GM13976 (cell line): ENCODE results near the gene SSR2.

Experiments used
- DNase-seq: peaks from one replicate; pipeline ENCODE4 v3.0.0; 2012; ENCODE audit warnings: low spot score
- in situ Hi-C: fragments of 300-500 bp; cut with MboI; formaldehyde crosslinking; loops from one replicate; pipeline ENCODE4 v1.12.0; 2022; ENCODE audit warnings: low sequenced_read_pairs, mixed read lengths, inconsistent platforms; ENCODE audit not compliant: unreplicated experiment
- TF ChIP-seq, protein P1 (sequence below): IDR thresholded peaks from 2 replicates; pipeline ENCODE4 v1.5.1; 2012; ENCODE audit warnings: borderline replicate concordance, mild to moderate bottlenecking; ENCODE audit not compliant: insufficient read depth; ENCODE audit errors: extremely low read depth, missing control alignments, control extremely low read depth

Gene SSR2

DNA sequence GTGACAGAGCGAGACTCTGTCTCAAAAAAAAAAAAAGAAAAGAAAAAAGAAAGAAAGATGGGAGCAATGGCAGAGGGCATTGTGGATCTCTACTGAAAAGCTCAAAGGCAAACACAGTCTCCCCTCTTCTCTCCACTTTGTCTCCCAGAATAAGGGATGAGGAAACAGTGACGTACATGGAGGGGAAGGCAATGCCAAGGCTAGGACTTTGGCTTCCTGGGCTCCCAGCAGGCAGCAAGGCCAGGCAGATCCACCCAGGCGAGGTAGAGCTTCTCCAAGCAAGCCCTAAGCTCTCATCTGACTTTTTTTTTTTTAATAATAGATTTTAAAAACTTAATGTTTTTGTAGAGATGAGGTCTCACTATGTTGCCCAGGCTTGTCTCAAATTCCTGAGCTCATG lies 47.0 kb downstream of the SSR2 start:
- TF ChIP-seq, protein P1, sequence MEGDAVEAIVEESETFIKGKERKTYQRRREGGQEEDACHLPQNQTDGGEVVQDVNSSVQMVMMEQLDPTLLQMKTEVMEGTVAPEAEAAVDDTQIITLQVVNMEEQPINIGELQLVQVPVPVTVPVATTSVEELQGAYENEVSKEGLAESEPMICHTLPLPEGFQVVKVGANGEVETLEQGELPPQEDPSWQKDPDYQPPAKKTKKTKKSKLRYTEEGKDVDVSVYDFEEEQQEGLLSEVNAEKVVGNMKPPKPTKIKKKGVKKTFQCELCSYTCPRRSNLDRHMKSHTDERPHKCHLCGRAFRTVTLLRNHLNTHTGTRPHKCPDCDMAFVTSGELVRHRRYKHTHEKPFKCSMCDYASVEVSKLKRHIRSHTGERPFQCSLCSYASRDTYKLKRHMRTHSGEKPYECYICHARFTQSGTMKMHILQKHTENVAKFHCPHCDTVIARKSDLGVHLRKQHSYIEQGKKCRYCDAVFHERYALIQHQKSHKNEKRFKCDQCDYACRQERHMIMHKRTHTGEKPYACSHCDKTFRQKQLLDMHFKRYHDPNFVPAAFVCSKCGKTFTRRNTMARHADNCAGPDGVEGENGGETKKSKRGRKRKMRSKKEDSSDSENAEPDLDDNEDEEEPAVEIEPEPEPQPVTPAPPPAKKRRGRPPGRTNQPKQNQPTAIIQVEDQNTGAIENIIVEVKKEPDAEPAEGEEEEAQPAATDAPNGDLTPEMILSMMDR = no peak
- no peak for DNase-seq
- in situ Hi-C loops = no loop called here

DNA sequence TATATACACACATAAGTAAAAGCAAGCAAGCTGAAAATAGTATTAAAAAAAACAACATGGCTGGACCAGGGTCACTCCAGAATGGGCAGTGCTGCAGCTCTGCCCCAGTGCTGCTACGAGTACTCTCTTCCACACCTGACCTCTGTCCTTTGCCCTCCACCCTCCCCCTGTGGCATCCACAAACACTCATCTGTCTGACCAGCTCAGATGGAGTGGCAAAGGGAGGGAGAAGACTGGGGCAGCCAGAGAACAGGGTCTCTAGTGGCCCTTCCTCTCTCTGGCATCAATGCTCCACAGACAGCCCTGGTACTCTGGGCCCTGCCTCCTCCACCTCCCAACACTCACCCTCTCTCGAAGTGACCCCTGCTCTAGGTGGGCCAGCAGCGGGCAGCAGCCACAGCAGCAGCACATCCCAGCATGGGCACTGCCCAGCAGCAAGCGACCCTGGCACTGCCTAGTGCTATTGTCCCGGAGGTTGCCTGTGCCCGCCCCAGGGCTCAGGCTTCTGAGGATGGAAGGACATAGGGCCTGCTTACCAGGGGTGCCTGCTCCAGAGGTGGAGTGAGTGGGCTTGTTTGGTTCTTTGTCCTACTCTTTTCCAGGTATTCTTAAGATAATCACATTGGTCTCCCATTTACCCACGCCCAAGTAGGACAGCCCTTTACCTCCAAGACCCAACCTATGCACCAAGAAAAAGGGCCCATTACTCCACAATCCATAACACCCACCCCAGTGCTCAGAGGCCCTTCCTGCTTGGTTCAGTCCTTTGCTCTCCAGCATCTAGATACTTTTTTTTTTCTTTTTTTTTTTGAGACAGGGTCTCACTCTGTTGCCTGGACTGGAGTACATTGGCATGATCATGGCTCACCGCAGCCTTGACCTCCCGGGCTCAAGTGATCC lies 48.6 kb downstream of the SSR2 start:
- in situ Hi-C loops = no loop called here
- peak; percentile 22 for DNase-seq
- TF ChIP-seq, protein P1 = no peak

DNA sequence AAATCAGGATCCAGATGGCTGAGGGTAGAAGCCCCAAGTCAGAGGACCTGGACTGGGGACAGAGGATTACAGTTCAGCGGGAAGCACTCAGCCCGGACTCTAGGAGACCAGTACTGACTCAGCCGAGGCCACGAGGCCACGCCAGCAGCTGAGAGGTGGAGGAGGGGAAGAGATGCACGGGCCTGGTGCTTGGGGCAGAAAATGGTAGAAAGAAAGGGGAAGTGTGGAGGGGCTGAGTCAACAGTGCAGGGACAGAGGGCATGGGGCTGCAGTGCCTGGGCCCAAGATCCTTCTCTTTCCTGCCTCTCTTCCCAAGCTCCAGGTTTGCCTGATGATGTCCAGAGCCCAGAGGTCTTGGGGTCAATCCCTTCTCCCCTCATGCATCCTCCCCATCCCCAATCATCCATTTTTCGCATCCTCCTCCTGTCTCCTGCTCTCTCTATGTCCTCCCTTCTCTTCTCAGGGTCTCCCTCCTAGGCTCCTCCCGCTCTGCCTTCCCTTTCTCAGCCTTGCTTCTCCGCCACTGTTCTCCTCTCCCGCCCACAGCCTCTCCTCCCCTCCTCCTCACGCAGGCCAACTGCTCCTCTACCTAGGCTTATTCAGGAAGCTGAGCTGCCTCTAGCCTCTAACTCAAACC lies 50.1 kb downstream of the SSR2 start:
- in situ Hi-C loops = no loop called here
- DNase-seq = peak; percentile 84
- TF ChIP-seq, protein P1 = no peak

DNA sequence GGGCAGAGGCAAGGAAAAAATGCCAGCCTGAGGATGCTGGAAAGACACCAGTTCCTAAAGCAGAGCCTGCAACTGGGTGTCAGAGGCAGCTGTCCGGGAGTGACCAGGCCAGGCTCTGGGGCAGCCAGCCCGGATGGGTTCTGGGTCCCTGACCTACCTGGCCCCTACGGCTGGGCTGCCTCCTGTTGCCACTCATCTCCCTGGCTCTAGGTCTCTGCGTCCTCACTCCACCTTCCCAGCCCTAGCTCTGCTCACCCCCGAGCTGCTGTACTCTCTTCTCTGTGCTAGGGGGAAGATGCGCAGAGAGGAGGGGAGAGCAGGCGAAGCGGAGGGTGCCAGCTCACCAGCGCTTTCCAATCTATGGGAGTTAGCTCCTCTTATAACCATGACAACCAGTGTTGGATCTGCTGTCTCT lies 51.4 kb downstream of the SSR2 start:
- TF ChIP-seq, protein P1 = no peak
- DNase-seq = no peak
- in situ Hi-C loops = no loop called here

DNA sequence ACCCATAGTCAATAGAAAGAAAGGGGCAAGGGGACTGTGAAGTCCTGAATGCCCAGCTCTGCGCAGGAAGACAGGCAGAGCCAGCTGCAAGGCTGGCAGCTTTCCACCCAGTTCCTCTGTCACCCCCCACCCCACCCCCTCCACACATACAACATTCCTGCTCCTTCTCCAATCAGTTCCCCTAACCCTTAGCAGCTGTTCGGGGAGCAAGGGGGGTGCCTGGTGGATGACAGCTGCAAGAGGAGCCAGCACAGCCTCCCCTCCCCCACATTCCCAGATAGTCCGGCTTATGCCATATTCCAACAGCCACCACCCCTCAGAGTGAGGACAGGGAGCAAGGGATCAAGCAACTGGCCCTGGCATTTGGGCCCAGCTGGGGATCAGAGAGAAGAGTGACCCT lies 52.1 kb downstream of the SSR2 start:
- no peak for DNase-seq
- TF ChIP-seq, protein P1 = no peak
- in situ Hi-C loops = no loop called here

DNA sequence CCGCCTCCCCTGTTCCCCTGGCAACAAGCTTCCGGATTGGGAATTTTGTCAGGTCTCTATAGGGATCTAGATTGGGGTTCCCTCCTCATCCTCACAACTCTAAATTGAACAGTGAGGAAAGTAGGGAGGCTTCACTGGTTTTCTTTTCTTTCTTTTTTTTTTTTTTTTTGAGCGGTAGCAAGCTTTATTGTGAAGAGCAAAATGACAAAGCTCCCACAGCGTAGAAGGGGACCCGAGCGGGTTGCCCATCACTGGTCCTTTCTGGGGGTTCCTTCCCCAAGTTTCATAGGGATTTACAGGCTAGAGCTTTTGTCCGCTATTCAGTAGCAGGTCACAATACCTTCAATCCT lies 52.7 kb downstream of the SSR2 start:
- in situ Hi-C loops = no loop called here
- TF ChIP-seq, protein P1 = no peak
- DNase-seq = no peak
